SK-N-SH (cell line): ENCODE results near the gene ARSJ. TPM values are rescaled to one million over a fixed set of nuclear protein-coding genes. Genes with fewer than 3 reads are reported as not detected.

Experiments used
- CTCF ChIA-PET: fragments of 300-600, 350-600 bp; formaldehyde crosslinking; extraction: SDS; loops from one replicate; lab custom pipeline; 2021; lab: Yijun Ruan, JAX
- POLR2A ChIA-PET: fragments of 350-600 bp; sonication (Branson Sonifier 250); formaldehyde crosslinking; extraction: SDS; loops from one replicate; lab custom pipeline; 2020; ENCODE audit warnings: antibody characterized with exemption, inconsistent platforms; lab: Yijun Ruan, JAX
- DNase-seq: peaks from one replicate; pipeline ENCODE4 v3.0.0; 2012
- H2AFZ ChIP-seq: fragments of 200-600 bp; sonication (generic); 2 replicates; pipeline ENCODE4 v1.8.1; 2016; ENCODE audit warnings: antibody characterized with exemption, mild to moderate bottlenecking, low read depth
- H3F3A ChIP-seq: fragments of 200-600 bp; sonication (generic); replicated peaks from 2 replicates; pipeline ENCODE3; 2016; ENCODE audit warnings: antibody characterized with exemption, mild to moderate bottlenecking; ENCODE audit not compliant: insufficient read depth
- H3K27ac ChIP-seq, 2 experiments: fragments of 200-500 bp in 1 of 2; fragments of 200-600 bp in 1 of 2; sonication (Bioruptor generic) in 1 of 2; sonication (generic), shearing (Covaris generic) in 1 of 2; 2 replicates each; pipeline versions ENCODE4 v1.5.1 to v1.6.1; 2014 to 2016; ENCODE audit warnings: low read depth in 2 of 2, inconsistent platforms in 1 of 2, low read length in 1 of 2, mild to moderate bottlenecking in 1 of 2, mixed read lengths in 1 of 2
- H3K27me3 ChIP-seq: fragments of 200-600 bp; sonication (generic), shearing (Covaris generic); 2 replicates; pipeline ENCODE4 v1.6.1; 2016; ENCODE audit warnings: mixed run types; ENCODE audit not compliant: insufficient read depth
- H3K36me3 ChIP-seq, 2 experiments: fragments of 200-500 bp in 1 of 2; fragments of 200-600 bp in 1 of 2; sonication (Bioruptor generic) in 1 of 2; sonication (generic) in 1 of 2; replicated peaks in 1 of 2; 2 replicates each; pipeline versions ENCODE3 to v1.5.1; 2014 to 2016; ENCODE audit warnings: low read length in 1 of 2, mild to moderate bottlenecking in 1 of 2; ENCODE audit not compliant: insufficient read depth in 2 of 2, control insufficient read depth in 1 of 2
- H3K4me1 ChIP-seq, 2 experiments: fragments of 200-500 bp in 1 of 2; fragments of 200-600 bp in 1 of 2; sonication (Bioruptor generic) in 1 of 2; sonication (generic), shearing (Covaris generic) in 1 of 2; 2 replicates each; pipeline versions ENCODE4 v1.5.1 to v1.6.1; 2014 to 2016; ENCODE audit warnings: low read depth in 1 of 2, low read length in 1 of 2, mixed run types in 1 of 2; ENCODE audit not compliant: insufficient read depth in 2 of 2, control insufficient read depth in 1 of 2
- H3K4me2 ChIP-seq: fragments of 200-600 bp; sonication (generic), shearing (Covaris generic); 2 replicates; pipeline ENCODE4 v1.6.1; 2017; ENCODE audit warnings: mixed run types
- H3K4me3 ChIP-seq, 2 experiments: fragments of 200-500 bp in 1 of 2; fragments of 200-600 bp in 1 of 2; sonication (Bioruptor generic) in 1 of 2; sonication (generic), shearing (Covaris generic) in 1 of 2; 2 replicates each; pipeline versions ENCODE4 v1.5.1 to v1.8.1; 2014 to 2016; ENCODE audit warnings: low read depth in 2 of 2, inconsistent platforms in 1 of 2, low read length in 1 of 2, mild to moderate bottlenecking in 1 of 2, mixed read lengths in 1 of 2, moderate library complexity in 1 of 2
- H3K79me2 ChIP-seq: fragments of 200-600 bp; sonication (generic); 2 replicates; pipeline ENCODE4 v1.8.1; 2017; ENCODE audit warnings: mild to moderate bottlenecking; ENCODE audit not compliant: insufficient read depth
- H3K9ac ChIP-seq: fragments of 200-600 bp; sonication (generic); 2 replicates; pipeline ENCODE4 v1.6.1; 2017; ENCODE audit warnings: mixed run types
- H3K9me2 ChIP-seq: fragments of 200-600 bp; sonication (generic); 2 replicates; pipeline ENCODE4 v1.6.1; 2017; ENCODE audit warnings: mixed run types
- H3K9me3 ChIP-seq: fragments of 200-600 bp; sonication (generic); 2 replicates; pipeline ENCODE4 v1.6.1; 2017; ENCODE audit warnings: mixed run types, mild to moderate bottlenecking, moderate library complexity
- H4K20me1 ChIP-seq: fragments of 200-600 bp; sonication (generic); 2 replicates; pipeline ENCODE4 v1.6.1; 2017; ENCODE audit warnings: mild to moderate bottlenecking, mixed run types; ENCODE audit not compliant: insufficient read depth
- CHD2 ChIP-seq: fragments of 150-350 bp; IDR thresholded peaks from 2 replicates; pipeline ENCODE4 v1.6.1; 2018; ENCODE audit warnings: low read length; ENCODE audit not compliant: partially characterized antibody
- FOSL2 ChIP-seq: IDR thresholded peaks from 2 replicates; pipeline ENCODE4 v1.4.0; 2012; ENCODE audit warnings: low read depth, mild to moderate bottlenecking, moderate library complexity, borderline replicate concordance
- MEF2A ChIP-seq: IDR thresholded peaks from 2 replicates; pipeline ENCODE4 v1.4.0; 2012; ENCODE audit warnings: low read depth, borderline replicate concordance
- MXI1 ChIP-seq: IDR thresholded peaks from 2 replicates; pipeline ENCODE4 v1.6.1; 2012; ENCODE audit warnings: mild to moderate bottlenecking, low read depth, low read length, improper control_type of control experiment
- NFIC ChIP-seq: IDR thresholded peaks from 2 replicates; pipeline ENCODE4 v1.4.0; 2012; ENCODE audit warnings: borderline replicate concordance
- POLR2AphosphoS5 ChIP-seq: IDR thresholded peaks from 2 replicates; pipeline ENCODE4 v1.6.1; 2012; ENCODE audit warnings: low read depth, low read length
- RAD21 ChIP-seq: IDR thresholded peaks from 2 replicates; pipeline ENCODE4 v1.6.1; 2012; ENCODE audit warnings: mild to moderate bottlenecking, low read length
- RFX5 ChIP-seq: IDR thresholded peaks from 2 replicates; pipeline ENCODE4 v1.6.1; 2012; ENCODE audit warnings: mild to moderate bottlenecking, improper control_type of control experiment, low read length
- RXRA ChIP-seq: IDR thresholded peaks from 2 replicates; pipeline ENCODE4 v1.4.0; 2012; ENCODE audit warnings: low read depth, mild to moderate bottlenecking, borderline replicate concordance
- SIN3A ChIP-seq: IDR thresholded peaks from 2 replicates; pipeline ENCODE4 v1.6.1; 2012; ENCODE audit warnings: low read depth, mild to moderate bottlenecking, low read length, moderate library complexity, borderline replicate concordance
- WGBS: methylation state at CpG from one replicate; pipeline ENCODE4 v1.1.6; 2017; ENCODE audit warnings: low lambda C conversion rate; 5-methylcytosine and 5-hydroxymethylcytosine counted together
- polyA plus RNA-seq, 3 experiments: library from polyadenylated mRNA; depleted of rRNA; stranded (reverse); fragments of >200 nt; gene quantifications; 2 replicates each; pipeline ENCODE4 v1.2.3, GENCODE V29; 2012
- TF ChIP-seq, protein P1 (sequence below): fragments of 150-350 bp; IDR thresholded peaks from 2 replicates; pipeline ENCODE4 v1.6.1; 2017; ENCODE audit warnings: antibody characterized with exemption, low read length, low read depth, borderline replicate concordance
- TF ChIP-seq, protein P2 (sequence below): IDR thresholded peaks from 2 replicates; pipeline ENCODE4 v1.4.0; 2012; ENCODE audit warnings: low read depth, borderline replicate concordance

Gene ARSJ
- polyA plus RNA-seq, 1 of the 3 experiments (the other 2 are of a cell fraction): 30.4 TPM

- TF ChIP-seq FOSL2: peak; percentile 49; the same call in 1 of the 2 replicates
- no peak for TF ChIP-seq RAD21
- no peak overlapping the region for H2AFZ ChIP-seq
- H4K20me1 ChIP-seq: peaks cover 21% of the 10 kb centered on the region
- ChIA-PET CTCF (no interaction called here), POLR2A (no interaction called here)
- H3K4me2 ChIP-seq: peak overlapping the region; percentile 48
- no peak for DNase-seq
- H3K36me3 ChIP-seq: peaks cover 0 to 17% of the 10 kb centered on the region in 2 experiments
- peaks cover 96% of the 10 kb centered on the region for H3K79me2 ChIP-seq
- no peaks in the 10 kb centered on the region for H3K9me3 ChIP-seq
- peaks cover 32% of the 10 kb centered on the region for H3F3A ChIP-seq
- H3K4me3 ChIP-seq: no peak overlapping the region
- 78% methylated on average over 1 of the region's 1 CpG for WGBS
- H3K4me1 ChIP-seq: peaks cover 2 to 33% of the 10 kb centered on the region in 2 experiments; a peak in 3 of 4 replicates
- H3K9ac ChIP-seq: no peak overlapping the region; the same call in 1 of the 2 replicates
- no peaks in the 10 kb centered on the region for H3K9me2 ChIP-seq
- H3K27ac ChIP-seq: peak overlapping the region in 1 of 2 experiments; percentile 66; a peak in 2 of 4 replicates
- no peaks in the 10 kb centered on the region for H3K27me3 ChIP-seq
Observed at GRCh38 chr4:113919611-113920010, 59.8 kb downstream of the ARSJ start.

DNA sequence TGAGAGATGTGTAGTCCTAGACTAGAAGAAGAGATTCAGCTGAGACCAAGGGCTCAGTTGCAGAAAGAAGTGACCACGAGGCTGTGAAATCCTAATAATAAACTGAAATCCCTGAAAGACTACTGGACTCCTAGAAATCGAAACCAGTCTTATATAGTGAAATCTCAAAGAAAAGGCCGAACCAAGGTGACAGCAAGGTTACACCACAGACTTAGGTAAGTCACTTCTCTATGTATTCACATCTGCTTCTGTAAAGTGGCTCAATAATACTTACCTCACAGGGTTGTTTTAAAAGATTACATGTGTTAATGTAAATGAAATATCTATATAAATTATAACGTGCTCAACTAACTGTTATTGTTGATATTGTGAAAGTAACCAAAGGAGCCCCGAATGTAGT, 60.3 kb downstream of the ARSJ start:
- TF ChIP-seq FOSL2: no peak
- TF ChIP-seq POLR2AphosphoS5: no peak
- TF ChIP-seq SIN3A: no peak
- TF ChIP-seq RXRA: no peak
- no peak for TF ChIP-seq CHD2
- no peak for TF ChIP-seq MXI1
- no peak for TF ChIP-seq NFIC
- no peak for TF ChIP-seq RFX5
- TF ChIP-seq, protein P1, sequence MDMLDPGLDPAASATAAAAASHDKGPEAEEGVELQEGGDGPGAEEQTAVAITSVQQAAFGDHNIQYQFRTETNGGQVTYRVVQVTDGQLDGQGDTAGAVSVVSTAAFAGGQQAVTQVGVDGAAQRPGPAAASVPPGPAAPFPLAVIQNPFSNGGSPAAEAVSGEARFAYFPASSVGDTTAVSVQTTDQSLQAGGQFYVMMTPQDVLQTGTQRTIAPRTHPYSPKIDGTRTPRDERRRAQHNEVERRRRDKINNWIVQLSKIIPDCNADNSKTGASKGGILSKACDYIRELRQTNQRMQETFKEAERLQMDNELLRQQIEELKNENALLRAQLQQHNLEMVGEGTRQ: no peak
- no peak for TF ChIP-seq MEF2A
- no peak for TF ChIP-seq RAD21
- TF ChIP-seq, protein P2, sequence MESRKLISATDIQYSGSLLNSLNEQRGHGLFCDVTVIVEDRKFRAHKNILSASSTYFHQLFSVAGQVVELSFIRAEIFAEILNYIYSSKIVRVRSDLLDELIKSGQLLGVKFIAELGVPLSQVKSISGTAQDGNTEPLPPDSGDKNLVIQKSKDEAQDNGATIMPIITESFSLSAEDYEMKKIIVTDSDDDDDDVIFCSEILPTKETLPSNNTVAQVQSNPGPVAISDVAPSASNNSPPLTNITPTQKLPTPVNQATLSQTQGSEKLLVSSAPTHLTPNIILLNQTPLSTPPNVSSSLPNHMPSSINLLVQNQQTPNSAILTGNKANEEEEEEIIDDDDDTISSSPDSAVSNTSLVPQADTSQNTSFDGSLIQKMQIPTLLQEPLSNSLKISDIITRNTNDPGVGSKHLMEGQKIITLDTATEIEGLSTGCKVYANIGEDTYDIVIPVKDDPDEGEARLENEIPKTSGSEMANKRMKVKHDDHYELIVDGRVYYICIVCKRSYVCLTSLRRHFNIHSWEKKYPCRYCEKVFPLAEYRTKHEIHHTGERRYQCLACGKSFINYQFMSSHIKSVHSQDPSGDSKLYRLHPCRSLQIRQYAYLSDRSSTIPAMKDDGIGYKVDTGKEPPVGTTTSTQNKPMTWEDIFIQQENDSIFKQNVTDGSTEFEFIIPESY: no peak
- Histone ChIP-seq H3K27ac (peak overlapping the region in 1 of 2 experiments; percentile 66; a peak in 1 of 4 replicates), H3K4me1 (peaks cover 2 to 33% of the 10 kb centered on the region in 2 experiments; a peak in 3 of 4 replicates), H3K36me3 (peaks cover 0 to 19% of the 10 kb centered on the region in 2 experiments), H3K4me2 (peak overlapping the region; percentile 48), H3K9me2 (no peaks in the 10 kb centered on the region), H3K9me3 (no peaks in the 10 kb centered on the region), H2AFZ (no peak overlapping the region), H4K20me1 (peaks cover 21% of the 10 kb centered on the region), H3F3A (peaks cover 32% of the 10 kb centered on the region), H3K79me2 (peaks cover 96% of the 10 kb centered on the region), H3K27me3 (no peaks in the 10 kb centered on the region), H3K9ac (no peak overlapping the region; the same call in 1 of the 2 replicates), H3K4me3 (no peak overlapping the region)
- WGBS: 39% methylated on average over 5 of the region's 5 CpGs
- POLR2A ChIA-PET: no interaction called here
- CTCF ChIA-PET: no interaction called here
- DNase-seq: no peak
